GM19438 (cell line): ENCODE measurements around the gene ASPSCR1.
A peak's percentile ranks its signal among the peaks of the same experiment; 100 is the strongest.

ENCODE experiments used
- ATAC-seq: cut with Tn5 transposase; IDR thresholded peaks from one replicate; pipeline ENCODE4 v1.9.1; 2021; ENCODE audit warnings: low read depth; ENCODE audit not compliant: unreplicated experiment

The ASPSCR1 gene

GRCh38 chr17:81977211-81977808 lies at the start of gene ASPSCR1:
ASPSCR1 (plus strand) TSS chr17:81977629; CDS start chr17:81977647, 18 bp downstream.
- peak; percentile 75 for ATAC-seq

- peak; percentile 42 for ATAC-seq
Measured at GRCh38 chr17:81927653-81928543, 49.5 kb upstream of the ASPSCR1 start, which contains the start of gene MAFG. MAFG (minus strand) TSS chr17:81927735; CDS start chr17:81923185, 4,550 bp downstream.

GRCh38 chr17:81928544-81929252 lies 48.7 kb upstream of the ASPSCR1 start:
- no peak for ATAC-seq

- no peak for ATAC-seq
Measured at GRCh38 chr17:81929253-81930141, 47.9 kb upstream of the ASPSCR1 start.

- ATAC-seq, result no peak
Measured at GRCh38 chr17:81930142-81931125, 47.0 kb upstream of the ASPSCR1 start.

- no peak for ATAC-seq
Measured at GRCh38 chr17:81931189-81931556, 46.3 kb upstream of the ASPSCR1 start.

GRCh38 chr17:81931557-81932332 lies 45.7 kb upstream of the ASPSCR1 start:
- ATAC-seq, result no peak

GRCh38 chr17:81932333-81932983 lies 45.0 kb upstream of the ASPSCR1 start:
- no peak for ATAC-seq

GRCh38 chr17:81933178-81933699 lies 44.2 kb upstream of the ASPSCR1 start:
- no peak for ATAC-seq

GRCh38 chr17:81934098-81934757 lies 43.2 kb upstream of the ASPSCR1 start:
- no peak for ATAC-seq

- ATAC-seq, result no peak
Measured at GRCh38 chr17:81934850-81935708, 42.4 kb upstream of the ASPSCR1 start.

GRCh38 chr17:81935709-81936084 lies 41.7 kb upstream of the ASPSCR1 start:
- ATAC-seq, result no peak

GRCh38 chr17:81939218-81939617 lies 38.2 kb upstream of the ASPSCR1 start:
- no peak for ATAC-seq

GRCh38 chr17:81939881-81940385 lies 37.5 kb upstream of the ASPSCR1 start:
- no peak for ATAC-seq

GRCh38 chr17:81940538-81941483 lies 36.6 kb upstream of the ASPSCR1 start:
- ATAC-seq, result no peak
